HG03159 (cell line): ENCODE data around the gene RHNO1.

ENCODE experiments used
- ATAC-seq: cut with Tn5 transposase; IDR thresholded peaks from one replicate; pipeline ENCODE4 v1.9.1; 2021; ENCODE audit warnings: mild to moderate bottlenecking, moderate library complexity; ENCODE audit not compliant: unreplicated experiment

The RHNO1 gene

GRCh38 chr12:2877047-2877952 lies at the start of gene RHNO1, which contains the start of gene FOXM1:
TSS of gene RHNO1 (plus strand) at chr12:2877223. CDS start at chr12:2885367, 8,144 bp downstream.
TSS of gene FOXM1 (minus strand) at chr12:2877174. CDS start at chr12:2874478, 2,696 bp downstream.
- peak; percentile 76 for ATAC-seq

GRCh38 chr12:2829275-2829674 lies 47.7 kb upstream of the RHNO1 start:
- no peak for ATAC-seq

GRCh38 chr12:2832550-2833127 lies 44.4 kb upstream of the RHNO1 start:
- no peak for ATAC-seq

- no peak for ATAC-seq
Measured at GRCh38 chr12:2833327-2833726, 43.7 kb upstream of the RHNO1 start.

GRCh38 chr12:2833810-2834209 lies 43.2 kb upstream of the RHNO1 start:
- no peak for ATAC-seq

- no peak for ATAC-seq
Measured at GRCh38 chr12:2834581-2835491, 42.2 kb upstream of the RHNO1 start, which contains the start of gene NRIP2. TSS of gene NRIP2 (minus strand) at chr12:2835035. CDS start at chr12:2834983, 52 bp downstream.

- no peak for ATAC-seq
Measured at GRCh38 chr12:2835691-2836403, 41.2 kb upstream of the RHNO1 start.

GRCh38 chr12:2836574-2836973 lies 40.4 kb upstream of the RHNO1 start:
- ATAC-seq = no peak

GRCh38 chr12:2841056-2841650 lies 35.9 kb upstream of the RHNO1 start:
- no peak for ATAC-seq

- no peak for ATAC-seq
Measured at GRCh38 chr12:2842948-2843347, 34.1 kb upstream of the RHNO1 start.

- ATAC-seq = no peak
Measured at GRCh38 chr12:2844786-2845185, 32.2 kb upstream of the RHNO1 start.

- ATAC-seq = no peak
Measured at GRCh38 chr12:2845280-2845679, 31.7 kb upstream of the RHNO1 start.

GRCh38 chr12:2851931-2852330 lies 25.1 kb upstream of the RHNO1 start:
- no peak for ATAC-seq

GRCh38 chr12:2853626-2854025 lies 23.4 kb upstream of the RHNO1 start:
- no peak for ATAC-seq

- ATAC-seq = no peak
Measured at GRCh38 chr12:2854669-2855453, 22.2 kb upstream of the RHNO1 start.

GRCh38 chr12:2855546-2855945 lies 21.5 kb upstream of the RHNO1 start:
- ATAC-seq = no peak

GRCh38 chr12:2856051-2856450 lies 21.0 kb upstream of the RHNO1 start:
- ATAC-seq = no peak

- no peak for ATAC-seq
Measured at GRCh38 chr12:2857021-2857431, 20.0 kb upstream of the RHNO1 start, which contains the start of gene TEX52. TSS of gene TEX52 (minus strand) at chr12:2857039. CDS start at chr12:2857026, 13 bp downstream.

GRCh38 chr12:2857576-2857975 lies 19.4 kb upstream of the RHNO1 start:
- ATAC-seq = no peak
